NCI-H2029 treated with DMSO at 0.1 percent for 48 hours (cell line): ENCODE measurements around the gene SBNO2.
A peak's percentile ranks its signal among the peaks of the same experiment; 100 is the strongest.

Experiments used
- DNase-seq: peaks from one replicate; lab custom pipeline; 2025; lab: John Stamatoyannopoulos, UW

Gene SBNO2

GRCh38 chr19:1089126-1089771 lies 84.8 kb downstream of the SBNO2 start:
- no peak for DNase-seq

GRCh38 chr19:1088416-1089010 lies 85.6 kb downstream of the SBNO2 start:
- no peak for DNase-seq

DNA sequence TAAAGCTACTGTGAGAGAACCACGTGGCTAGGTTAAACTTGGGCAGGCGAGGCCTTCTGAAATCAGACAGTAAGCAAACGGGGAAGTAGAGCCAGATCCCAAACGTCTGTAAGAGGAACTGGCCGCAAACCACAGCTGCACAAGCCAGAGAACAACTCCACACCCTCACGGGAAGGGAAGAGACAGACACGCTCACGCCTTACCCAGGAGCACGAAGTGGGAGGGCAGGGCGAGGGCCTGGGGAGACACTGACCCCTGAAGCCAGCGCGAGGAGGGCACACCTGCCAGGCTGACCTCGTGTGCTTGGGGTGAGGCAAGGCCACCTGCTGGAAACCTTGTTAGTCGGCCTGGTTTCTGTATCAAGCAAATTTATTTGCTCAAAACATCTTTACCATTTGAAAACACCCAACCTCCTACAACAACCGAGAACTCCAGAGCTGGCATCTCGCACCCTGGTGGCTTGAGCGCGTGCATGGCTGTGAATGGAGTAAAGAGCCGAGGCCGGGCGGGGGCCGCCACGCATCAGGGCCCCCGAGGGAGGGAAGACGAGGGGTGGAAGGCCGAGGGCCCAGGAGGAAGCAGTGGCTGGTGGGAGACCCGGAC lies 86.2 kb downstream of the SBNO2 start:
- DNase-seq = no peak

GRCh38 chr19:1086613-1087012 lies 87.5 kb downstream of the SBNO2 start:
- no peak for DNase-seq

GRCh38 chr19:1085676-1086442 lies 88.2 kb downstream of the SBNO2 start:
- no peak for DNase-seq

DNA sequence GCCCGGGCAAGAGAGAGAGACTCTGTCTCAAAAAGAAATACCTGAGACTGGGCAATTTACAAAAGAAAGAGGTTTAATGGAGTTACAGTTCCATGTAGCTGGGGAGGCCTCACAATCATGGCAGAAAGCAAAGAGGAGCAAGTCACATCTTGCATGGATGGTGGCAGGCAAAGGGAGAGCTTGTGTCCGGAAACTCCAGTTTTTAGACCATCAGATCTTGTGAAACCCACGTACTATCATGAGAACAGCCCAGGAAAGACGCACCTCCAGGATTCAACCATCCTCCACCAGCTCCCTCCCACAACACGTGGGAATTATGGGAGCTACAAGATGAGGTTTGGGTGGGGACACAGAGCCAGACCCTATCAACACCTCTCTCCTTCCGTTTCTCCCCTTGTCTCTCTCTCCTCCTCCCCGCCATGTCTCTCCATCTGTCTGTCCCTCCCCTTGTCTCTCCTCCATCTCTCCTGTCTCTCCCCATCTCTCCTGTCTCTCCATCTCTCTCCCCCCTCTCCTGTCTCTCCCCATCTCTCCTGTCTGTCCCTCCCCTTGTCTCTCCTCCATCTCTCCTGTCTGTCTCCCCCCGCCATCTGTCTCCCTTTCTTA lies 88.9 kb downstream of the SBNO2 start:
- DNase-seq = no peak

GRCh38 chr19:1084024-1084868 lies 89.8 kb downstream of the SBNO2 start:
- no peak for DNase-seq

GRCh38 chr19:1082928-1083816 lies 90.9 kb downstream of the SBNO2 start:
- DNase-seq = no peak

GRCh38 chr19:1082165-1082927 lies 91.7 kb downstream of the SBNO2 start:
- DNase-seq = peak; percentile 93

DNA sequence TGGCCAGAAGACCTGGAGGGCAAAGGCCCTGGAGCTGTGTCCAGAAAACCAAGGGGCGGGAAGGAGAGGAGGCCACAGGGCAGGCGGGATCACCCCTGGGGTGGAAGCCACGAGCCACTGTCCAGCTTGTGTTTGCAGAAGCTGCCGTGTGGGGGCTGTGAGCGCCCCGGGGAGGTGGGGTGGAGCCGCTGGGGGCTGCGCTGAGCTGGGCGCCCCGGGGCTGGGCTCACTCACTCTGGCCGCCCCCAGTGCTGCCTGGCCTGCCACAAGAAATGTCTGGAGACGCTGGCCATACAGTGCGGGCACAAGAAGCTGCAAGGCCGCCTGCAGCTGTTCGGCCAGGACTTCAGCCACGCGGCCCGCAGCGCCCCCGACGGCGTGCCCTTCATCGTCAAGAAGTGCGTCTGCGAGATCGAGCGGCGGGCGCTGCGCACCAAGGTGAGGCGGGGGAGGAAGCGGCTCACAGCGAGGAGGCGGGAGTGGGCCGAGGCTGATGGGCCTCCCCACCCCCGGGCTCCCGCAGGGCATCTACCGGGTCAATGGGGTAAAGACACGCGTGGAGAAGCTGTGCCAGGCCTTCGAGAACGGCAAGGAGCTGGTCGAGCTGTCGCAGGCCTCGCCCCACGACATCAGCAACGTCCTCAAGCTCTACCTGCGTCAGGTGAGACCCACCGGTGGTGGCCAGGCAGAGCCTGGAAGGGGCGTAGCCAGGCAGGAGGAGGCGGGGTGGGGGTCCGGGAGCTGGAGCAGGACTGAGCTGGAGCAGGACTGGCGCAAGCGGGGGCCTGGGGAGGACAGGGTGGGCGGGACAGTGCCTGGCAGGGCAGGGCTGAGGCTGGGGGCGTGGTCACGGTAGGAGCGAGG lies 92.5 kb downstream of the SBNO2 start:
- DNase-seq = no peak

- no peak for DNase-seq
Measured at GRCh38 chr19:1080360-1081161, 93.5 kb downstream of the SBNO2 start.

GRCh38 chr19:1079566-1080111 lies 94.4 kb downstream of the SBNO2 start:
- no peak for DNase-seq

DNA sequence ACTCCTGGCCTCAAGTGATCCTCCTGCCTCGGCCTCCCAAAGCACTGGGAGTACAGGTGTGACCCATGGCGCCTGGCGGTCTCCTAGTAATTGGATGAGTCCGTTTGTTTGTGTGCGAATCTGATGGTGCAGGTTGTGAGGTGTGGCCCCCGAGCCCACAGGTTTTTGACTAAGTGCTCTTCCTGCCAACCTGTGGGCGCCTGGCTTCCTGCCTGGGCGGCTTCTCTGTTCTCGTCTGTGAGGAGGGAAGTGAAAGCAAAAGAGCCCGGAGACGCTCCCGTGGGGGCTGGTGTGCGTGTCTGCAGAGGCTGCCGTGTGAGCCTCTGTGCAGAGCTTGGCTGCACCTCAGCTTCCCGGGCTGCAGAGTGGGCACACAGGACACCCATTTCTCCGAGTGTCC lies 97.1 kb downstream of the SBNO2 start:
- peak; percentile 73 for DNase-seq

DNA sequence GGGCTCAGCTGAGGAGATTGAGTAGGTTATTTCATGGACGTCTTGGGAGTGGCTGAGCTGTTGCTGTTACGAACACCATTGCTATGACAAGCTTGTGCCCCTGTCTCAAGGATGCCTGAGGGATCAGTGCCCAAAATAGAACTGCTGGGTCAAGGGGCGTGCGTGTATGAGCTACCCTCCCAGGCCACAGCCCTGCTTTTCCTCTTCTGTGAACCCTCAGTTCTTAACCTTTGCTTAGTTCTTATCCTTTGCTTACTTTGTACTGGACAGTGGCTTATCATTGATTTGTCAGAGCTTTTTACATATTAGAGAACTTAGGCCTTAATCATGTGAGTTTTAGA lies 98.1 kb downstream of the SBNO2 start:
- DNase-seq = no peak

- peak; percentile 83 for DNase-seq
Measured at GRCh38 chr19:1074544-1075283, 99.4 kb downstream of the SBNO2 start.

DNA sequence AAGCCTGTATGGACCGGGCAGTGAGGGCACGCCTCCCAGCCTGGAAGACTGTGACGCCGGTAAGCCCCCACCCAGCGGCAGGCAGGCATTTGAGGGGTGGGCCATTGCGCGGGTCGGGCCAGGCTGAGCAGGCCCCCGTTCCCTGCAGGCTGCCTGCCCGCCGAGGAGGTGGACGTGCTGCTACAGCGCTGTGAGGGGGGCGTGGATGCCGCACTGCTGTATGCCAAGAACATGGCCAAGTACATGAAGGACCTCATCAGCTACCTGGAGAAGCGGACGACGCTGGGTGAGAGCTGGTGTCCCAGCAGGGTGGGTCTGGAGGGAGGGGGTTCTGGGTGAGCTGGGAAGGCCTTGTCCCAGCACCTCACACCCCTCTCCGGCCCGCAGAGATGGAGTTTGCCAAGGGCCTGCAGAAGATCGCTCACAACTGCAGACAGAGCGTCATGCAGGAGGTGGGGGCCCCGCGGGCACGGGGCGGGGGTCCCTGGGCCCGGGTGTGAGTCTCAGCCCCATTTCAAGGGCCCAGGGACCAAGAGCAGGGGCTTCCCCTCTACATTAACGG lies 100.0 kb downstream of the SBNO2 start:
- no peak for DNase-seq
